ENCODE data around the gene SPEF1.

SPEF1 gene

DNA sequence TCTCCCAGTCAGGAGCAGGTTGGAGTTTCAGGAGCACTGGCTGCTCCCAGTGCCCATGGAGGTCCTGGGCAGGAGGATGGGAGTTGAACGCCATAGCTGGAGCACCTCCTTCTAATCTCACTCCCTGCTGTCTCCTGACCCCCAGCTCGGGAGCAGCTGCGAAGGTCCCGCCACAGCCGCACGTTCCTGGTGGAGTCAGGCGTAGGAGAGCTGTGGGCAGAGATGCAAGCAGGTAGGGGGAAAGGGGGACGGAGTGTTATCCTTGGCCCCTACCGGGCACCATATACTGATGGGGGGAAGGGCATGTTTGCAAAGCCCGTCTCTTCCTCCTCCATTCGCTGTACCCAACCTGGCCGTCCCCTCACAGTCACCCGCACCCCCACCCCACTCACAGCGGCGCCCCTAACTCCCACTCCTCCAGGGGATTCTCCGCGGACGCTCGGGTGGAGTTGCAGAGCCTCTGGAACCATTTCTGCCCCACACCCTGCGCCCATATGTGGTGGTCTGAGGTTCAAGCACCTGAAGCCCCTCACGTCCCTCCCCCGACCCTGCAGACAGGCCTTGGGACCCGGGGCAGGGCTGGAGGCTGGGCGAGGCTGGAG is 32.1 kb downstream of the SPEF1 start:
- DNase-seq (ENCODE audit: low read depth, low spot score): no peak

DNA sequence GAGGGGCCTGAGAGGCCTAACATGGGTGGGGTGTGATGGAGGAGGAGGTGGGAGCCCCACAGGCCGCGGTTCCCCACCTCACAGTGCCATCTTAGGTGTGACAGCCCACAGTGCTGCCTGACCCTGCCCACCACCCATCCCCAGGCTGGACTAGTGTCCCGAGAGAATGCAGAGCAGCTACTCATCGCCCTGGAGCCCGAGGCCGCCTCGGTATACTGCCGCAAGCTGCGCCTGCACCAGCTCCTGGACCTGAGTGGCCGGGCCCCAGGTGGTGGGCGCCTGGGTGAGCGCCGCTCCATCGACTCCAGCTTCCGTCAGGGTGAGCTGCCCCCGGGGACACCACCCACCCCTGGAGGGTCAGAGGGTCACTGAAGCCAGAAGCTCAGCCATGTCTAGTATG is 33.2 kb downstream of the SPEF1 start:
- no peak for DNase-seq (ENCODE audit: low read depth, low spot score)

DNA sequence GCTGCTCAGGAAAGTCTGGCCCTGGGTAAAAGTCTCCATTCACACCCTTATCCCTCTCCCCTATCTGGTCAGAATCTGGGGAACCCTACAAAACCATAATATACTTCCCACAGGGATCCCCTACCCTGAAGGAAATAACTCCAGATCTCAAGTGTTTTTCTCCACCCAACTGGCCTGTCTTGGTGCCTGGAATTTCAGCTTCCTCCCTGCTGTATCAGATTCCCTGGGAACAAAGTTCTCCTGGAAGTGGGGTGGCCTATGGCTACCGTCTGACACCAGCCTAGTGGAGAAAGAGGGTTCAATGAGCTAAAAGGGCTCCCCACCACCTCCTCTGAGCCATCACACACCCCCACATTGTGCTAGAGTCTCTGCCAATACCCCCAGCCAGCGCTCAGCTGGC is 33.8 kb downstream of the SPEF1 start:
- DNase-seq (ENCODE audit: low read depth, low spot score): no peak

- DNase-seq (ENCODE audit: low read depth, low spot score): no peak
Measured at GRCh38 chr20:3745686-3746173, 35.5 kb downstream of the SPEF1 start.

DNA sequence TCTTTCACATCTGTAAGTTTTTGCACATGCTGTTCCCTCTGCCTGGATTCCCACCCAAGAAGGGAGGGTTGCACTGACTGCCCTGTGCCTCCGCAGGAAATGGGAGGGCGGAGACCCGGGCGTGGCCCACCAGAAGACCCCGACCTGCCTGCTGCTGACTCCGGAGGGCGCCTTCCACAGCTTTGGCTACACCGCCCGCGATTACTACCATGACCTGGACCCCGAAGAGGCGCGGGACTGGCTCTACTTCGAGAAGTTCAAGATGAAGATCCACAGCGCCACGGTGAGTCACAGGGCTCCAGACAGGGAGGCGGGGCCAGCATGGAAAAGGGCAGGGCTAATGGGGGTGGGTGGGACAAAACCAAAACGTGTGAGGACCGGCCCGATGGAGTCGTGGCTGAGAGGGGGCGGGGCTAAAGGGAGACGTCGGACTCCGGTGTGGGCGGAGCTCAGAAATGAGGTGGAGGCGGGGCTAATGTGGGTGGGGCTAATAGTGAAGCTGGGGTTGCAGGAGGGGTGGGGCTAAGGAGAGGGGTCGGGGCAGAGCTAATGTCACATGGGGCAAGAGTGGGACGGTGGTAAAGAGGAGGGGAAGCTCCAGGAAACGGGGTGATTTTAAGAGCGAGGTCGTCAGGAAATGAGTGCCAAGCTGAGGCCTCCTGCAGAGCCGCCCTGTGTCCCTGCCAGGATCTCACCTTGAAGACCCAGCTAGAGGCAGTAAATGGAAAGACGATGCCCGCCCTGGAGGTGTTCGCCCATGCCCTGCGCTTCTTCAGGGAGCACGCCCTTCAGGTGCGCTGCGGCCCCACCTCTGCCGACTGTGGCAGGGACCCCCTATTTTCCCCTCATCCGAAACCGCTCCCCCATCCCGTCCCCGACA is 36.2 kb downstream of the SPEF1 start:
- peak; percentile 47 for DNase-seq (ENCODE audit: low read depth, low spot score)

DNA sequence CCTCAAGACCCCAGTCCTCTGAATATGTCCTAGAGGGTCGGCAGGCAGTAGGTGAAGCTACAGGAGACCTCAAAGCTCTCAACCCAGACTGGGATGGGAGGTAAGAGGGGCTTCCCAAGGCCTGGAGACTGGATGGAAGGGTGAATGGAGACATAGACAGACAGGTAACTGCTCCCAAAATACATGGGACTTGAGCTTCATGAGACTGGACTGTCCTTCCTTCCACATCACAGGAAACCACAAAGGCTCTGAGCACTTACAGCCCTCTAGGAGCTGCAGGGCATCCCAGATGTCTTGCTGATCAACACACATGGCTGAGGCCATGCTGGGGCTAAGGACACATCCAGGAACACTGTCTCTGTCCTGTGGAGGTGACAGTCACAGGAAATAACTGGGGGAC is 37.2 kb downstream of the SPEF1 start:
- DNase-seq (ENCODE audit: low read depth, low spot score): no peak

DNA sequence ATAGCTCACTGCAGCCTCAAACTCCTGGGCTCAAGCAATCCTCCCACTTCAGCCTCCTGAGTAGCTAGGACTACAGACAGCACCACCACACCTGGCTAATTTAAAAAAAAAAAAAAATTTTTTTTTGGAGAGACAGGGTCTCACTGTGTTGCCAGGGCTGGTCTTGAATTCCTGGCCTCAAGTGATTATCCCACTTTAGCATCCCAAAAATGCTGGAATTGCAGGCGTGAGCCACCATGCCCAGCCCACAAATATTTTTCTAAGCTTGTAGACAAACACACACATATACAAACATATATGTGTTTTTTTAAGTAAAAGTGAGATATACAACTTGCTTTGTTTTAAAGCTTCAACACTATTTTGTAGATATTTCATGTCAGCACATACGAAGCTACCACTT is 38.0 kb downstream of the SPEF1 start:
- DNase-seq (ENCODE audit: low read depth, low spot score): no peak

DNA sequence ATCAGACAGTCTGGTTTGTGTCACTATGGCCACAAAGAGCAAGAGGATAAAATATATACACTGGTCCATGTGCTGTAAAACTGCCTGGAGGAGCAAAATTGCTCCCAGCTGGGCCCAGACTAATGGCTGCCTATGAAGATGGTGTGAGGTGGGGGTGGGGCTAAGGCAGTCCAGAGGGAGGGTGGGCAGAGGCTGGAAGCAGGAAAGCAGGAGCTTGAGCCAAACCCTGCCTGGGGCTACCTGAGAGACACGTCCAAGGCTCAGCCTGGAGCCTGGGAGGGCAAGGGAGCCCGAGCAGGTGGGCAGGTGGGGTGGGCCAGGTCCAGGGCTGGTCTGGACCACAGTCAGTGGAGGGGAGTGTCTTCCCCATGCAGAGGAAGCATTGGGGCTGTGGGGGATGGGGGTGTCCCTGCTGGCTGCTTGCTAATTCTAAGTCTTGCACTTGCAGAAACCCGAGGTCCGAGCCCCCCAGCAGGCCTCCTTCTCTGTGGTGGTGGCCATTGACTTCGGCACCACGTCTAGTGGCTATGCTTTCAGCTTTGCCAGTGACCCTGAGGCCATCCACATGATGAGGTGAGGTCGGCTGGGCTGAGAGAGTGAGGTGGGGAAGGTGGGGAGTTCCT is 39.3 kb downstream of the SPEF1 start:
- DNase-seq (ENCODE audit: low read depth, low spot score): no peak

GRCh38 chr20:3740615-3741301 is 40.5 kb downstream of the SPEF1 start:
- DNase-seq (ENCODE audit: low read depth, low spot score): no peak

GRCh38 chr20:3739926-3740451 is 41.3 kb downstream of the SPEF1 start:
- no peak for DNase-seq (ENCODE audit: low read depth, low spot score)

- no peak for DNase-seq (ENCODE audit: low read depth, low spot score)
Measured at GRCh38 chr20:3739054-3739925, 42.0 kb downstream of the SPEF1 start.

DNA sequence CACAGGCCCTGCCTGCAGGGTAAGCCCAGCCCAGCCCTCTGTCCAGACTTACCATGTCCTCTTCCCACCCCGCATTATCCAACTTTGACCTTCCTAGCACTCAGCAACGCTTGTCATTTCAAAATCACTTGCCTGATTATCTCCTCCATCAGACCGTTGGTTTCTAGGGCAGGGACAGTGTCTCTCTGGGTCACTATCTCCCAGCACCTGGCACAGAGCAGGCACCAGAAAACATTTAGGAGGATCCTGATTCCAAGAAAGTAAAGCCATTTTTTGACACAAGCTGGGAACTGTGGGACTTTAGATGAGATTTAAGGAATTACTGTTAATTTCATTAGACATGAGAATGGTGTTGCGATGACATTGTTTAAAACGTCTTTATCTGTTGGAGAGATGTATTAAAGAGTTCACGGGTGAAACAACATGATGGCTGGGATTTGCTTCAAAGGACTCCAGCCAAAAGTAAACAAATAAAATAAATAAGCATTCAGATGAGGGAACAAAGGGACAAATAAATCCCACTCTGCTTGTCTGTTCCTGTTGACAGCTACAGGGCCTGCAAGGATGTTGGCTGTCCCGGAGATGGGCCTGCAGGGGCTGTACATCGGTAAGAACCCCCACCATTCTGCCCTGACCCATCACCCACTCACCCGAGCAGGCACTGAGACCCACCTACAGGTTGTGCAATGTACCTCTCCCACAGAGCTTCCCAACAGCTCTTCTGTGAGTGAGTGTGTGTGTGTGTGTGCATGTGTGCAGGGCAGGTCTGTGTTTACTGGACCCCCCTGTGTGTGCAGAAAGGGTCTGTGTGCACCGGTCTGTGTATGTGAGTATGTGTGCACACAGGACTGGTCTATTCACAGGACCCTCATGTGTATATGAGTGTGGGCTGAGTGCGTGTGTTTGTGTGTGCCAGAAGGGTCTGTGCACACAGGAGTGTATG is 42.9 kb downstream of the SPEF1 start:
- DNase-seq (ENCODE audit: low read depth, low spot score): no peak

- no peak for DNase-seq (ENCODE audit: low read depth, low spot score)
Measured at GRCh38 chr20:3735768-3736167, 45.5 kb downstream of the SPEF1 start.

DNA sequence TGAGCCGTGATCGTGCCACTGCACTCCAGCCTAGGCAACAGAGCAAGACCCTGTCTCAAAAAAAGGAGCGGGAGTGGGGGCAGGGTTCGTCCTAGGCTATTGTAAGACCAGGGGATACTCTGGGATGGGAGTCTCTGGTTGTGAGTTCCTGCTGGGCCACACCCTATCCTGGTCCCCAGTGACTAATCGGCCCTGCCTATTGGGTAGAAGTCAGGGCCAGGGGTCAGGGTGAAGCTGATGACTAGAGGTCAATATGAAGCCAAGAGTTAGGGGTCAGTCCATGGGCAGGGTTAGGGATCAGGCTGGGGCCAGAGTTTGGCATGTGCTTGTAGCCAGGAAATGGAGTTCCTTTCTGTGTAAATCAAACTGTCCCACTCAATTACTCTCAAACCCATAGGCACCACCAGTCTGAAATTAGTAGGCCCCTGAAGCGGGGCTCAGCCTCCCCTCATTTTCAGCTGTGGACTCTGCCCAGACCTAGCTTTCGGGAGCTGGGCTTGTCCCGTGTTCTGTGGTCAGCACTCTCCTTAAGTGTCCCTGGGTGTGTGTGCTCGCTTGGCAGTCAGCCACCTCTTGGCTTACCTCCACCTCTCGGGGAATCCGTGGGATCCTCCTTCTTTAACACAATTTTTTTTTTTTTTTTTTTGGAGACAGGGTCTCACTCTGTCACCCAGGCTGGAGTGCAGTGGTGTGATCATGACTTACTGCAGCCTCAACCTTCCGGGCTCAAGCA is 47.0 kb downstream of the SPEF1 start:
- DNase-seq (ENCODE audit: low read depth, low spot score): no peak

DNA sequence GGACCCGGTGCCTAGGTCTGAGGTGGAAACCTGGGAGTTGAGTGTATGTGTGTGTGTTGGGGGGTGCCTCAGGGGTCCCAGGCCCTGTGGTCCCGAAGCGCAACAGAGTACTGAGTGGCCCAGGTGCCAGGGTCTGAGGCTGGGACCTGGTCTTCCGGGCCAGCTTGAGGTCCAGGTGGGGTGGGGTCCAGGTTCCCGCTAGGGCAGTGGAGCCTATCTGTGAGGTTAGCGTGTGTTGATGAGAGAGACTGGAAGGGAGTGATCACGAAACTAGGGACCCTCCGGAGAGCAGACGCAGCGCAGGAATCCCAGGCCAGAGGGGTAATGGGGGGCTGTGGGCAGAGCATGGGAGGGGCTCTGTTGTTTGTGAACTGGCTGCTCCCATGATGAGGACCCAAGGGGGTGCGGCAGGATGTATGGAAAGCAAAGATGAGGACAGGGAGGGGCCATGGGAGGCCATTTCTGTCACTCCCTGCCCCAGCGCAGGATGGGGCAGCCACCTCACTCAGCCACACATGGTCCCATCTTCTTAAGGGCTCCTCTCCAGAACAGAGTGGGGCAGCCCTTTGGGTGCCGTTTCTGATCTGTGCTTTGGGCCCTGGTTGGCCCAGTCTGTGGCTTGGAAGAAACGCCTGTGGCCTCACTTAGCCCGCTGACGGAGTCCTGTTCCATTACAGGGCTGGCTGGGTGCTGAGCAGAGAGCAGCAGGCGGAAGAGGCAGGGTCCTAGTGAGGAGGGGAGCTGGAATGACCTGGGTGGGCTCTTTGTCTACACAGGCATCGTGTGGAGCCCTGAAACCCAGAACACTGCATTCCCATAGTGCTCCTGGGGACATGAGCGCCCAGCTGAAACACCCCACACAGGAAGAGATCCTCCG is 47.9 kb downstream of the SPEF1 start:
- no peak for DNase-seq (ENCODE audit: low read depth, low spot score)

- DNase-seq (ENCODE audit: low read depth, low spot score): no peak
Measured at GRCh38 chr20:3732327-3733118, 48.7 kb downstream of the SPEF1 start, which contains the start of gene HSPA12B. TSS of gene HSPA12B (plus strand) at chr20:3732685. CDS start at chr20:3738675, 5,990 bp downstream.

- DNase-seq (ENCODE audit: low read depth, low spot score): no peak
Measured at GRCh38 chr20:3731944-3732326, 49.3 kb downstream of the SPEF1 start.
